ENCODE data around the gene MACROD2. TPM values are rescaled to one million over a fixed set of nuclear protein-coding genes. Genes with fewer than 3 reads are reported as not detected.

The MACROD2 gene
- total and polyA plus RNA-seq, 2 donors (not counting 1 experiment from before 2014, with no cell fraction given) = 5.3 to 6.7 TPM

GRCh38 chr20:14580418-14581074 is 585.2 kb downstream of the MACROD2 start:
- POLR2A ChIA-PET = no interaction called here

GRCh38 chr20:14581731-14582130 is 586.4 kb downstream of the MACROD2 start:
- H3K9ac ChIP-seq (ENCODE audit: low read length) = no peak overlapping the region
- Mint-ChIP-seq H3K27me3 (no peaks in the 10 kb centered on the region), H3K4me1 (no peaks in the 10 kb centered on the region), H3K9me3 (ENCODE audit: insufficient read depth) (no peaks in the 10 kb centered on the region), H3K4me3 (no peak overlapping the region), H3K27ac (no peak overlapping the region)
- WGBS (ENCODE audit: insufficient coverage) = 90% methylated on average over 3 of the region's 3 CpGs
- no peak overlapping the region for H3K4me3 ChIP-seq (ENCODE audit: control extremely low read depth in 1 of 5, extremely low read depth in 1 of 5, insufficient read depth in 1 of 5, low read depth in 2 of 5, low read length in 4 of 5)
- H3K79me2 ChIP-seq (ENCODE audit: control insufficient read depth, insufficient read depth, low read length) = no peaks in the 10 kb centered on the region
- H4K20me1 ChIP-seq (ENCODE audit: control insufficient read depth, insufficient read depth, low read length, poor library complexity, severe bottlenecking) = no peaks in the 10 kb centered on the region
- H3K9me3 ChIP-seq (ENCODE audit: control extremely low read depth in 1 of 3, control insufficient read depth in 2 of 3, insufficient read depth in 1 of 3, low read length in 2 of 3) = no peaks in the 10 kb centered on the region
- ChIA-PET POLR2A (no interaction called here), CTCF (no interaction called here)
- H3K36me3 ChIP-seq (replicated peaks in 1 of 2; ENCODE audit: control extremely low read depth in 1 of 2, control insufficient read depth in 1 of 2, extremely low read depth in 1 of 2, insufficient read depth in 2 of 2, low read length in 1 of 2) = no peaks in the 10 kb centered on the region
- no peak for TF ChIP-seq EZH2 (IDR thresholded peaks at IDR 0.05; ENCODE audit: borderline replicate concordance, insufficient read depth, low read depth, low read length, poor library complexity, severe bottlenecking)
- TF ChIP-seq, protein P1, sequence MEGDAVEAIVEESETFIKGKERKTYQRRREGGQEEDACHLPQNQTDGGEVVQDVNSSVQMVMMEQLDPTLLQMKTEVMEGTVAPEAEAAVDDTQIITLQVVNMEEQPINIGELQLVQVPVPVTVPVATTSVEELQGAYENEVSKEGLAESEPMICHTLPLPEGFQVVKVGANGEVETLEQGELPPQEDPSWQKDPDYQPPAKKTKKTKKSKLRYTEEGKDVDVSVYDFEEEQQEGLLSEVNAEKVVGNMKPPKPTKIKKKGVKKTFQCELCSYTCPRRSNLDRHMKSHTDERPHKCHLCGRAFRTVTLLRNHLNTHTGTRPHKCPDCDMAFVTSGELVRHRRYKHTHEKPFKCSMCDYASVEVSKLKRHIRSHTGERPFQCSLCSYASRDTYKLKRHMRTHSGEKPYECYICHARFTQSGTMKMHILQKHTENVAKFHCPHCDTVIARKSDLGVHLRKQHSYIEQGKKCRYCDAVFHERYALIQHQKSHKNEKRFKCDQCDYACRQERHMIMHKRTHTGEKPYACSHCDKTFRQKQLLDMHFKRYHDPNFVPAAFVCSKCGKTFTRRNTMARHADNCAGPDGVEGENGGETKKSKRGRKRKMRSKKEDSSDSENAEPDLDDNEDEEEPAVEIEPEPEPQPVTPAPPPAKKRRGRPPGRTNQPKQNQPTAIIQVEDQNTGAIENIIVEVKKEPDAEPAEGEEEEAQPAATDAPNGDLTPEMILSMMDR (IDR thresholded peaks at IDR 0.05) = no peak
- no peaks in the 10 kb centered on the region for H3K27me3 ChIP-seq (replicated peaks in 1 of 4; ENCODE audit: control extremely low read depth in 1 of 4, control insufficient read depth in 3 of 4, insufficient read depth in 4 of 4, low read length in 3 of 4)
- no peaks in the 10 kb centered on the region for H3K4me1 ChIP-seq (ENCODE audit: control insufficient read depth in 2 of 2, insufficient read depth in 2 of 2, low read length in 2 of 2)
- DNase-seq (no peak), ATAC-seq (ENCODE audit: low read depth) (no peak)
- no peak overlapping the region for H2AFZ ChIP-seq (ENCODE audit: insufficient read depth, low read depth, low read length, poor library complexity, severe bottlenecking)
- no peak overlapping the region for H3K27ac ChIP-seq (ENCODE audit: low read length in 2 of 2)
- no peak overlapping the region for H3K4me2 ChIP-seq (replicated peaks; ENCODE audit: low read depth, low read length, poor library complexity, severe bottlenecking)
- intact Hi-C loops (cut with micrococcal nuclease) = no loop called here

More at GRCh38 chr20:14580418-14581074, 585.2 kb downstream of the MACROD2 start:
- no peaks in the 10 kb centered on the region for H3K27me3 ChIP-seq (replicated peaks in 1 of 4; ENCODE audit: control extremely low read depth in 1 of 4, control insufficient read depth in 3 of 4, insufficient read depth in 4 of 4, low read length in 3 of 4)
- no peaks in the 10 kb centered on the region for H3K4me1 Mint-ChIP-seq
- intact Hi-C loops (cut with micrococcal nuclease) = no loop called here
- no peak overlapping the region for H3K4me3 Mint-ChIP-seq
- no peak overlapping the region for H3K4me2 ChIP-seq (replicated peaks; ENCODE audit: low read depth, low read length, poor library complexity, severe bottlenecking)
- H3K9me3 ChIP-seq (ENCODE audit: control extremely low read depth in 1 of 3, control insufficient read depth in 2 of 3, insufficient read depth in 1 of 3, low read length in 2 of 3) = no peaks in the 10 kb centered on the region
- WGBS (ENCODE audit: insufficient coverage) = 80% methylated on average over 1 of the region's 4 CpGs
- CTCF ChIA-PET = no interaction called here
- no peaks in the 10 kb centered on the region for H3K36me3 ChIP-seq (replicated peaks in 1 of 2; ENCODE audit: control extremely low read depth in 1 of 2, control insufficient read depth in 1 of 2, extremely low read depth in 1 of 2, insufficient read depth in 2 of 2, low read length in 1 of 2)
- no peaks in the 10 kb centered on the region for H3K4me1 ChIP-seq (ENCODE audit: control insufficient read depth in 2 of 2, insufficient read depth in 2 of 2, low read length in 2 of 2)
- H2AFZ ChIP-seq (ENCODE audit: insufficient read depth, low read depth, low read length, poor library complexity, severe bottlenecking) = no peak overlapping the region
- H3K9me3 Mint-ChIP-seq (ENCODE audit: insufficient read depth) = no peaks in the 10 kb centered on the region
- no peak overlapping the region for H3K9ac ChIP-seq (ENCODE audit: low read length)
- no peaks in the 10 kb centered on the region for H3K27me3 Mint-ChIP-seq
- ATAC-seq (ENCODE audit: low read depth) = no peak
- H3K27ac Mint-ChIP-seq = no peak overlapping the region
- no peak overlapping the region for H3K27ac ChIP-seq (ENCODE audit: low read length in 2 of 2)
- TF ChIP-seq, protein P1 (IDR thresholded peaks at IDR 0.05) = no peak
- no peak for TF ChIP-seq EZH2 (IDR thresholded peaks at IDR 0.05; ENCODE audit: borderline replicate concordance, insufficient read depth, low read depth, low read length, poor library complexity, severe bottlenecking)
- no peaks in the 10 kb centered on the region for H3K79me2 ChIP-seq (ENCODE audit: control insufficient read depth, insufficient read depth, low read length)
- H3K4me3 ChIP-seq (ENCODE audit: control extremely low read depth in 1 of 5, extremely low read depth in 1 of 5, insufficient read depth in 1 of 5, low read depth in 2 of 5, low read length in 4 of 5) = no peak overlapping the region
- no peaks in the 10 kb centered on the region for H4K20me1 ChIP-seq (ENCODE audit: control insufficient read depth, insufficient read depth, low read length, poor library complexity, severe bottlenecking)
- DNase-seq = no peak
